ENCODE results near the gene DNAJC15. TPM values are rescaled to one million over a fixed set of nuclear protein-coding genes. Genes with fewer than 3 reads are reported as not detected.
"Not testable (repeated sequence)": the region's sequence is repeated elsewhere in the genome, so short reads cannot be mapped to it uniquely, and the experiment has no call there.

Gene DNAJC15
- total RNA-seq, 1 experiment from 2014 or later, result 10.8 TPM

DNA sequence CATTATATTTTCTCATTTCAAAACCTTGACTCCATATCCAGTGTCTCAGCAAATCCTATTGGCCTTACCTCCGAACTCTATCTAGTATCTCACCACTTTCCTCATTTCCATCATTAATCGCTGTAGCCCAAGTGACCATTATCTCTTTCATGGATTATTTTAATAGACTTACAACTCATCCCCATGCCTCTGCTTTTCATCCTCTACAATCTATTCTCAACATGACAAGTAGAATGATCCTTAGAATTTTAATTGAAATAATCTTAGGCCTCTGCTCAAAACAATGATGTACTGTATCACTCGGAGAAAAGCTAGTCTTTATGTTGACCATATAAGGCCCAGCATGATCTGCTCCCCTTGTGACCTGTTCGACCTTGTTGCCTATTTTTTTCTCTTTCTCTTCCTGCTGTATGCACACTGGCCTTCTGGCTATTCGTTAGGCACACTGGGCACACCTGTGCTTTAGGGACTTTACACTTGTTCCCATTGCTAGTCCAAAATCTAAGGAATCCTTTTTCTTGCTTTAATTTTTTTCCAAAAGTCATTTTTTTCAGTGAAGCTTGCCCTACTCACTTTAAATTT is 21.4 kb downstream of the DNAJC15 start:
- POLR2A ChIA-PET, result no interaction called here
- H3K27ac ChIP-seq (ENCODE audit: low read depth, low read length), result no peak overlapping the region
- no TSS peak for BruUV-seq (replicated peaks)

GRCh38 chr13:43045302-43045773 is 22.0 kb downstream of the DNAJC15 start:
- intact Hi-C loops (cut with micrococcal nuclease); H3K4me3 ChIP-seq (replicated peaks in 1 of 2; ENCODE audit: low read depth in 1 of 2, low read length in 2 of 2); H3K27ac ChIP-seq (ENCODE audit: low read depth, low read length); DNase-seq (ENCODE audit: low read depth, low spot score); BruUV-seq (replicated peaks); H3K27me3 ChIP-seq (ENCODE audit: insufficient read depth, low read length); ATAC-seq; H2AFZ ChIP-seq (ENCODE audit: low read depth, low read length, poor library complexity, severe bottlenecking); H4K20me1 ChIP-seq (ENCODE audit: insufficient read depth); H3K9ac ChIP-seq (ENCODE audit: low read length); H3K79me2 ChIP-seq (ENCODE audit: insufficient read depth, low read length); H3K36me3 ChIP-seq (ENCODE audit: control insufficient read depth in 1 of 2, insufficient read depth in 2 of 2, low read length in 2 of 2); POLR2A ChIA-PET; H3K9me3 ChIP-seq (ENCODE audit: control insufficient read depth in 1 of 2, insufficient read depth in 1 of 2, low read depth in 1 of 2, low read length in 2 of 2); RAD21 ChIA-PET (ENCODE audit: low non-redundant PET in 1 of 2, low total read pairs in 2 of 2, uncharacterized antibody in 2 of 2, unreplicated experiment in 2 of 2); CTCF ChIA-PET; H3K9me2 ChIP-seq (ENCODE audit: insufficient read depth): not testable (repeated sequence)
- peak overlapping the region; percentile 47 for H3K4me2 ChIP-seq (ENCODE audit: low read length)
- peaks cover 13 to 25% of the 10 kb centered on the region in 2 experiments for H3K4me1 ChIP-seq (ENCODE audit: control insufficient read depth in 1 of 2, insufficient read depth in 2 of 2, low read length in 2 of 2)

More for the DNA sequence above, 21.4 kb downstream of the DNAJC15 start:
- H3K9ac ChIP-seq (ENCODE audit: low read length), result no peak overlapping the region
- no peaks in the 10 kb centered on the region for H3K27me3 ChIP-seq (ENCODE audit: insufficient read depth, low read length)
- ChIA-PET RAD21 (ENCODE audit: low non-redundant PET in 1 of 2, low total read pairs in 2 of 2, uncharacterized antibody in 2 of 2, unreplicated experiment in 2 of 2) (no interaction called here), CTCF (no interaction called here)
- H3K4me2 ChIP-seq (ENCODE audit: low read length), result peak overlapping the region; percentile 47
- H3K9me3 ChIP-seq (ENCODE audit: control insufficient read depth in 1 of 2, insufficient read depth in 1 of 2, low read depth in 1 of 2, low read length in 2 of 2), result no peaks in the 10 kb centered on the region
- no peak for TF ChIP-seq JUND (IDR thresholded peaks at IDR 0.05)
- TF ChIP-seq ZNF274 (IDR thresholded peaks at IDR 0.05; ENCODE audit: low read depth, low read length), result no peak
- TF ChIP-seq ATF3 (IDR thresholded peaks at IDR 0.05), result no peak
- TF ChIP-seq POLR2A (IDR thresholded peaks at IDR 0.05; ENCODE audit: borderline replicate concordance, extremely low read depth, insufficient read depth, insufficient read length), result no peak
- TF ChIP-seq RAD21 (IDR thresholded peaks at IDR 0.05; ENCODE audit: low read depth), result no peak
- TF ChIP-seq TCF7L2 (IDR thresholded peaks at IDR 0.05; ENCODE audit: borderline replicate concordance, extremely low read depth, insufficient read depth, insufficient read length), result no peak
- no peak for TF ChIP-seq ELF1 (IDR thresholded peaks at IDR 0.05; ENCODE audit: borderline replicate concordance, low read depth)
- TF ChIP-seq SRF (IDR thresholded peaks at IDR 0.05; ENCODE audit: low read depth), result no peak
- no peak for TF ChIP-seq SP1 (IDR thresholded peaks at IDR 0.05; ENCODE audit: low read depth)
- TF ChIP-seq REST (IDR thresholded peaks at IDR 0.05; ENCODE audit: low read depth), result no peak
- no peak for TF ChIP-seq EGR1 (IDR thresholded peaks at IDR 0.05; ENCODE audit: low read depth)
- no peaks in the 10 kb centered on the region for H3K36me3 ChIP-seq (ENCODE audit: control insufficient read depth in 1 of 2, insufficient read depth in 2 of 2, low read length in 2 of 2)
- H3K79me2 ChIP-seq (ENCODE audit: insufficient read depth, low read length), result 0 out of 2 replicates have a peak, but pooled peaks cover 9% of the 10 kb centered on the region
- intact Hi-C loops (cut with micrococcal nuclease), result no loop called here
- no peak overlapping the region for H3K4me3 ChIP-seq (replicated peaks in 1 of 2; ENCODE audit: low read depth in 1 of 2, low read length in 2 of 2)
- no peaks in the 10 kb centered on the region for H3K9me2 ChIP-seq (ENCODE audit: insufficient read depth)
- no peaks in the 10 kb centered on the region for H4K20me1 ChIP-seq (ENCODE audit: insufficient read depth)
- no peak for DNase-seq (ENCODE audit: low read depth, low spot score)
- H2AFZ ChIP-seq (ENCODE audit: low read depth, low read length, poor library complexity, severe bottlenecking), result no peak overlapping the region
- H3K4me1 ChIP-seq (ENCODE audit: control insufficient read depth in 1 of 2, insufficient read depth in 2 of 2, low read length in 2 of 2), result peaks cover 13 to 25% of the 10 kb centered on the region in 2 experiments
- ATAC-seq, result no peak

Measured in HCT116 (cell line).